Hematopoietic multipotent progenitor cell treated with erythropoietin and hydrocortisone succinate and interleukin-3 and kit ligand, for 6 days (in vitro differentiated cells): ENCODE measurements around the gene LFNG.

Source experiments
- DNase-seq: peaks from one replicate; pipeline ENCODE4 v3.0.0-alpha.2; 2015

LFNG gene

GRCh38 chr7:2487586-2488271, 31.8 kb upstream of the LFNG start:
- DNase-seq: no peak

- no peak for DNase-seq
Measured at GRCh38 chr7:2488272-2488645, 31.3 kb upstream of the LFNG start.

- DNase-seq: no peak
Measured at GRCh38 chr7:2488681-2489080, 30.9 kb upstream of the LFNG start.

GRCh38 chr7:2490181-2490651, 29.4 kb upstream of the LFNG start:
- no peak for DNase-seq

- no peak for DNase-seq
Measured at GRCh38 chr7:2492038-2492437, 27.5 kb upstream of the LFNG start.

GRCh38 chr7:2493205-2494164, 26.1 kb upstream of the LFNG start:
- no peak for DNase-seq

- no peak for DNase-seq
Measured at GRCh38 chr7:2494191-2495130, 25.1 kb upstream of the LFNG start.

- no peak for DNase-seq
Measured at GRCh38 chr7:2495418-2496299, 23.9 kb upstream of the LFNG start.

- DNase-seq: no peak
Measured at GRCh38 chr7:2496375-2496774, 23.2 kb upstream of the LFNG start.

GRCh38 chr7:2497065-2497464, 22.5 kb upstream of the LFNG start:
- no peak for DNase-seq

- DNase-seq: no peak
Measured at GRCh38 chr7:2497500-2498336, 21.9 kb upstream of the LFNG start.

- DNase-seq: no peak
Measured at GRCh38 chr7:2498708-2499107, 20.9 kb upstream of the LFNG start.

GRCh38 chr7:2499181-2499580, 20.4 kb upstream of the LFNG start:
- DNase-seq: no peak

- no peak for DNase-seq
Measured at GRCh38 chr7:2499719-2500430, 19.7 kb upstream of the LFNG start.

GRCh38 chr7:2500701-2501100, 18.9 kb upstream of the LFNG start:
- DNase-seq: no peak

GRCh38 chr7:2501947-2502646, 17.5 kb upstream of the LFNG start:
- no peak for DNase-seq

- no peak for DNase-seq
Measured at GRCh38 chr7:2502647-2502966, 17.0 kb upstream of the LFNG start.

- no peak for DNase-seq
Measured at GRCh38 chr7:2503056-2503941, 16.3 kb upstream of the LFNG start.
